ENCODE data around the gene RDH14. TPM values are rescaled to one million over a fixed set of nuclear protein-coding genes. Genes with fewer than 3 reads are reported as not detected.

The RDH14 gene
- total RNA-seq, 1 donor from 2014 or later, result 42.6 TPM

- intact Hi-C loops (cut with micrococcal nuclease), result no loop called here
Measured at GRCh38 chr2:18585526-18585925, 25.1 kb upstream of the RDH14 start.

GRCh38 chr2:18584608-18584954 lies 24.1 kb upstream of the RDH14 start:
- no peak for TF ChIP-seq CTCF (IDR thresholded peaks at IDR 0.05; ENCODE audit: borderline replicate concordance)
- no peak for DNase-seq
- Histone ChIP-seq H3K27me3 (ENCODE audit: low read depth) (no peaks in the 10 kb centered on the region), H3K4me1 (no peaks in the 10 kb centered on the region), H3K9me3 (replicated peaks) (peaks cover 9% of the 10 kb centered on the region), H3K4me3 (no peak overlapping the region), H3K36me3 (no peaks in the 10 kb centered on the region), H3K27ac (replicated peaks) (no peak overlapping the region)
- intact Hi-C loops (cut with micrococcal nuclease), result no loop called here

More at GRCh38 chr2:18585526-18585925, 25.1 kb upstream of the RDH14 start:
- H3K27me3 ChIP-seq (ENCODE audit: low read depth), result no peaks in the 10 kb centered on the region
- TF ChIP-seq CTCF (IDR thresholded peaks at IDR 0.05; ENCODE audit: borderline replicate concordance), result no peak
- no peaks in the 10 kb centered on the region for H3K36me3 ChIP-seq
- H3K27ac ChIP-seq (replicated peaks), result no peak overlapping the region
- H3K9me3 ChIP-seq (replicated peaks), result peaks cover 7% of the 10 kb centered on the region
- no peak for DNase-seq
- no peak overlapping the region for H3K4me3 ChIP-seq
- no peaks in the 10 kb centered on the region for H3K4me1 ChIP-seq

- Histone ChIP-seq H3K27me3 (ENCODE audit: low read depth) (no peaks in the 10 kb centered on the region), H3K4me3 (no peak overlapping the region), H3K9me3 (replicated peaks) (peaks cover 14% of the 10 kb centered on the region), H3K4me1 (no peaks in the 10 kb centered on the region), H3K27ac (replicated peaks) (no peak overlapping the region), H3K36me3 (no peaks in the 10 kb centered on the region)
- no peak for DNase-seq
- TF ChIP-seq CTCF (IDR thresholded peaks at IDR 0.05; ENCODE audit: borderline replicate concordance), result no peak
- intact Hi-C loops (cut with micrococcal nuclease), result no loop called here
Measured at GRCh38 chr2:18583905-18584607, 23.6 kb upstream of the RDH14 start.

- Histone ChIP-seq H3K9me3 (replicated peaks) (peaks cover 23% of the 10 kb centered on the region), H3K4me3 (no peak overlapping the region), H3K4me1 (no peaks in the 10 kb centered on the region), H3K27ac (replicated peaks) (no peak overlapping the region), H3K36me3 (no peaks in the 10 kb centered on the region), H3K27me3 (ENCODE audit: low read depth) (no peaks in the 10 kb centered on the region)
- no peak for DNase-seq
- TF ChIP-seq CTCF (IDR thresholded peaks at IDR 0.05; ENCODE audit: borderline replicate concordance), result no peak
- intact Hi-C loops (cut with micrococcal nuclease), result no loop called here
Measured at GRCh38 chr2:18580606-18581005, 20.2 kb upstream of the RDH14 start.

GRCh38 chr2:18578033-18578432 lies 17.6 kb upstream of the RDH14 start:
- intact Hi-C loops (cut with micrococcal nuclease), result no loop called here
- Histone ChIP-seq H3K27ac (replicated peaks) (no peak overlapping the region), H3K27me3 (ENCODE audit: low read depth) (no peaks in the 10 kb centered on the region), H3K9me3 (replicated peaks) (peaks cover 23% of the 10 kb centered on the region), H3K4me1 (no peaks in the 10 kb centered on the region), H3K36me3 (no peaks in the 10 kb centered on the region), H3K4me3 (no peak overlapping the region)
- TF ChIP-seq CTCF (IDR thresholded peaks at IDR 0.05; ENCODE audit: borderline replicate concordance), result no peak
- DNase-seq, result no peak
